ENCODE results near the gene VANGL2.

The VANGL2 gene

DNA sequence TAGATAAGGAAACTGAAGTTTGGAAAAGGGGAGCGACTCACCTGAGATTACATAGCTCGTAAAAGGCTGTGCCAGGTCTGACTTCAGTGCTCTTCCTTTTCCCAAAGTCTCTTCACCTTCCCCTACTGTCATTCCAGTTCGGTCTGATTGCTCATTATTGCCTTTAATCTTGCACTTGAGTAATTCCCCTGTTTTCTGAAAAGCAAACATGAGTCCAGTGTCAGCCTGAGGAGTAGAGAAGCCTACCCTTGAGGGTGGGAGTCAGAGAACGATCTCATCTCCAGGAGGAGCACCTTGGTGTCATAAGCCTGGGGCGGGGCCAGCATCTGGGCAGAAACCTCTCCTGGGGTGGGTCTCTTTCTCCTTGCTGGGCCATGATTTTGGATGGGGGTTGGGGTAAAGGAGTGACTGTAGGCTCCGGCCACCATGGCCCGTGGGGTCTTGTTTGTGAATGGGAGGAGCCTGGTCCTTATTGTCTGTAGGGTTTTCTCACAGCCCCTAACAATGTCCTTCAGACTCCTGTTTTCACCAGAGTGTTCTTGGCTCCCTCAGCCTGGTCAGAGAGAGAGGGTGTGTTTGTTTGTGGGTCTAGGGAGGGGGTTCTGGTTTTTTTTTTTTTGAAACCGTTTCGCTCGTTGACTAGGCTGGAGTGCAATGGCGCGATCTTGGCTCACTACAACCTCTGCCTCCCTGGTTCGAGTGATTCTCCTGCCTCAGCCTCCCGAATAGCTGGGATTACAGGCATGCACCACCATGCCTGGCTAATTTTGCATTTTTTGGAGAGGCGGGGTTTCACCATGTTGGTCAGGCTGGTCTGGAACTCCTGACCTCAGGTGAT lies 6.0 kb downstream of the VANGL2 start:
- DNase-seq, result no peak

GRCh38 chr1:160407839-160408801 lies 7.8 kb downstream of the VANGL2 start:
- DNase-seq, result no peak

DNA sequence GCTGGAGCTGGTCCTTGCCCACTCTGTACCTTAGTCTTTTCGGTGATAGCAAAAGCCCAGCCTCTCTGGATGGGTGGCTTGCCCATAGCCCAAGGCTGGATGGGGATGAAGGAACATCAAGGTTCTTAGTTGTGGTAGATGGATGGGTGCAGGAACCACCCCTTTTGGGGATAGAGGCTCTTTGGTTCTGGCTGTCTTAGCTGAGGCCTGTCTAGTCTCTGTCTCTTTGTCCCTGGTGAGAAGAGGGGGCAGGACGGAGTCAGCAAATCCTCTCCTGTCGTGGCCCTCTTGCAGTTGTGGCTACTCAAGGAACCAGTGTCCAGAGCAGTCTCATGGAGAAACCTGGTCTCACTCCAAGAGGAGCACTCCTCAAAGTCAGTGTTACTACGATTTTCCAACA lies 8.5 kb downstream of the VANGL2 start:
- DNase-seq, result no peak

DNA sequence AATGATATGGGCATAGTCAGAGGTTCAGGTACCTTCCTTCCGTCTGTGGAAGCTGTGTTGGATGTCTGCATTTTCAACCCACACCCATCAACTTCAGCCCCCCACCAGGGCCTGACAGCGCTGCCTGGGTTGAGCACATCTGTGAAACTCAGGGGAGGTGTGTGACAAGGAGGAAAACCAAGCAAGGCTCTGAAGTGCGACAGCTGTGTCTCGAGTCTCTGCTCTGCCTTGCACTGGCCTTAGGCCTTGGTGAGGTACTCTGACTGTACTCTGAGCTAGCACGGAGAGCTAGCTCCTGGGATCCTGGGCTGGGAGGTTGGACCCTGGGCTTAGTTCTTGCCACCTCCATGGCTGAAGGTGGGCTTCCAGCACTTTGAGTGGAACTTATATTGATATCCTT lies 9.1 kb downstream of the VANGL2 start:
- DNase-seq, result no peak

DNA sequence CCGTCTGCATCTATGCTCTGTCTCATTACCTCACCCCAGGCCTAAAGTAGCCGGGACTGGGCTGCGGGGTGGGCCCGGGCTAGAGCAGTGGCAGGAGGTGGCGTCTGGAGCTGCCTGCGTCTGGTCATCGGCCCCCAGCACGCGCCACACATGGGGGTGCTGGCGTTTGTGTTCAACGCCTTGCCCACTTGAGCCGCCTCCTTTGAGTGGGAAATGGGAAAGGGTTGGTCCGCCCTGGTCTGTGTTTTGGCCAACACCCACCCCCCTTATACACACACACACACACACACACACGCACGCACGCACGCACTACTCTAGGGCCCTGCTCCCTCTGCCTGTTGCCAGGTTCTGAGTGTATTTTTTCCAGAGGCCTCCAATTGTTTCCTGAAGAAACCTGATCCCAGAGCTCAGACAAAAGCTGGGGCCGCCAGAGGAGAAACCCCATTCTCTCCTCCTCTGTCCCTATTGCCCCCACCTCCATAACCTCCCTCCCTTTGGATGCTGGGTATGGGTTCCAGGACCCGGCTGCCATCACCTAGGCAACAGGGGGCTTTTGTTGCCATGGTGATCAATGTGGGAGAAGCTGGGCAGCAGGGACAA lies 10.1 kb downstream of the VANGL2 start:
- DNase-seq, result no peak

- no peak for DNase-seq
Observed at GRCh38 chr1:160411271-160412027, 11.1 kb downstream of the VANGL2 start.

GRCh38 chr1:160412028-160412362 lies 11.6 kb downstream of the VANGL2 start:
- DNase-seq, result no peak

GRCh38 chr1:160413716-160414115 lies 13.4 kb downstream of the VANGL2 start:
- no peak for DNase-seq

DNA sequence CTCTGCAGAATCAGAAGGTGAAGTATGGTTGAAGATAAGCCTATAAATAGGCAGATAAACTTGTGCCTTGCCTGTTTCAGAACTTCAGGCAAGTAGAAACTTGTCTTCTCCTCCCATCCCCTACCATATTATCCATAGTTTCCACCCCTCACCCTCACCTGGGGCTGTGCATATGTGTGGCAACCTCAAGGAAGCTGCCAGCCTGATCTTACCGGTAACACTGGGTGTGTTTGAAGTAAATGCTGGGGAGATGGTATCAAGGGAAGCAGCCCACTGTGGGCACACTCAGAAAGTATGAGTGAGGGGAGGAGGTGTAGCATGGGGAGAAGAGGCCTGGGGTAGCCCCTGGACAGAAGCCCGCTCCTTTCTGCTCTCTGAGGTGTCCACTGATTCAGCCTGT lies 14.5 kb downstream of the VANGL2 start:
- no peak for DNase-seq

GRCh38 chr1:160415696-160416290 lies 15.4 kb downstream of the VANGL2 start:
- DNase-seq, result no peak

GRCh38 chr1:160416369-160416768 lies 16.0 kb downstream of the VANGL2 start:
- DNase-seq, result peak; percentile 32 to 36

DNA sequence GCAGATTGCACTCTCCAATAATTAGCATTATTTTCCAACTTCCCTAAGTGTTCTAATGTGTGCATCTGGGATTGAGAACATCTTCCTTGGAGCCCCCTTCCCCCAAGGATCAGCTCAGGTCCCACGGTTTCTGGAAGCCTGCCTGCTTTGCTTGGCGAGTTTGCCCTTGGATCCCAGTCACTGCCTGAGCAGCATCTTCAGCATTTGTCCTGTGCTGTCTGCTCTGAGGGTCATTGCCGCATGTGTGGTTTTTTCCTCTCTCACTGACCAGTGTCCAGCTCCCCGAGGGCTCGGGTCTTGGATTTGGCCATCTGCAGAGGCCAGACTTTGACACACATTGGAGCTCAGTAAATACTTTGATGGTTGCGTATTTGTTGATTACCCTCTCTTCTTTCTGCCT lies 18.1 kb downstream of the VANGL2 start:
- no peak for DNase-seq

GRCh38 chr1:160419150-160419837 lies 18.9 kb downstream of the VANGL2 start:
- DNase-seq, result no peak

GRCh38 chr1:160419838-160420169 lies 19.4 kb downstream of the VANGL2 start:
- no peak for DNase-seq

DNA sequence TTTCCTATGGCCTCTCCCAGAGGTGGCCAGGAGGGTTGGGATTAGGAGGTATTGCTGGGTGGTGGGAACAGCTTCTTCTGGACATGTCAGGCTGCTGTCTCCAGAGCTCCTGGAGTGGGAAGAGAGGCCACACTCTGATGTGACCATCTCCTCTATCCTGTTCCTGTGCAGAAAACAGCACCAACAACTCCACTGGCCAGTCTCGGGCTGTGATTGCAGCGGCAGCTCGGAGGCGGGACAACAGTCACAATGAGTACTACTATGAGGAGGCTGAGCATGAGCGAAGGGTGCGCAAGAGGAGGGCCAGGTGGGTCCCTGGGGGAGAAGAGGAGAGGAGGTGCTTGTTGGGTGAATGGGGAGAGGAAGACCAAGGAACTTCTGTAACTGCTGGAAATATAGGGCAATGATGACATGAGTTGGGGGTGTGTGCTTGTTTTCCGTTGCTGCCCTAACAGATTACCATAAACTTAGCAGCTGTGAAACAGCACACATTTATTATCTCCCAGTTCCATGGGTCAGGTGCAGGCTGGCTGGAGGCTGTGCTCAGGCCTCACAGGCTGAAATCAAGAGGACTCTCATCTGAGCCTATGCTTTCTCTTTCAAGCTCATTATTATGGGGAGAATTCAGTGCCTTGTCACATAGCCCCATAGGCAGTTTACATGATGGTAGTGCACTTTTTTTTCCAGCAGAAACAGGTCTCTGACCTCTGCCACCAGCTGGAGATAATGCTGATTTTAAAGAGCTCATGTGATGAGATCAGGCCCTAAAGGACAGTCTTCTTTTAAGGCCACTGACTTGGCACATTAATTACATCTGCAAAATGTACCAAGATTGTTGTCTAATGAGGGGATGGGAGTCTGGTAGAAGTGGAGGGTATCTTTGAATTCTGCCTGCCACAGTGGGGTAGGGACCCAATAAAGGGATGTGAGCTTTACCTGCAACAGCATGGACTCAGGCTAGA lies 20.8 kb downstream of the VANGL2 start:
- no peak for DNase-seq

GRCh38 chr1:160421881-160422280 lies 21.5 kb downstream of the VANGL2 start:
- no peak for DNase-seq

DNA sequence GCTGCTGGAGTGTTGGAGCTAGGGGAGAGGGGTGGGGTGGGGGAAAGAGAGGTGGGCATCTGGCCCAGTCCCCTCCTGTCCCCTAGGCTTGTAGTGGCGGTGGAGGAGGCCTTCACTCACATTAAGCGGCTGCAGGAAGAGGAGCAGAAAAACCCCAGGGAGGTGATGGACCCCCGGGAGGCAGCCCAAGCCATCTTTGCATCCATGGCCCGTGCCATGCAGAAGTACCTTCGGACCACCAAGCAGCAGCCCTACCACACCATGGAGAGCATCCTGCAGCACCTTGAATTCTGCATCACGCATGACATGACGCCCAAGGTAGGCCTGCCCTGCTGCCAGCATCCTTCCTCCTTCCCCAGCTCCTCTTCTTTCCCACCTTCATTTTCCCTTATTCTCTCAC lies 23.6 kb downstream of the VANGL2 start:
- DNase-seq, result no peak

- DNase-seq, result no peak
Observed at GRCh38 chr1:160425847-160426246, 25.5 kb downstream of the VANGL2 start.

GRCh38 chr1:160427625-160428024 lies 27.3 kb downstream of the VANGL2 start:
- DNase-seq, result no peak

DNA sequence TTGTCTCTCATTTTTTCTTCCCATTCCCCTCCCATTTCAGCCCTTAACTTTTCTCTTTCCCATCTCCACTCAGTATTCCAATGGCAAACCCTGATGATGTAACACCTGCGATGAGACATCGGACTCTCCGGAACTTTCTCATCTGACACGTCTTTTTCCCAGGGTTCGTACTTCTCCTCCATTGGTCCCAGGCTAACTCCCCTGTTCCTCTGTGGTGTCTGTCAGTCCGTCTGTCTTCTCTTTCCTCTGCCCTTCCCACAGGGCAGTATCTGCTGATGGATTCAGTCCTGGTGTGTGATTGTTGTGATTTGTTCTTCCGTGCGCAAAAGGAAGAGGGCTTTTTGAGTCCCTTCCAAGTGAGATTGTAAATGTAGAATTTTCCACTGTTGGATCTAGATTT lies 27.7 kb downstream of the VANGL2 start:
- DNase-seq, result no peak
